ENCODE data around the gene SPATA13.

SPATA13 gene

GRCh38 chr13:24138911-24139310 lies 21.6 kb upstream of the SPATA13 start:
- in situ Hi-C loops (cut with HindIII; ENCODE audit: low sequenced_read_pairs), result no loop called here

GRCh38 chr13:24141333-24141910 lies 19.1 kb upstream of the SPATA13 start:
- in situ Hi-C loops (cut with HindIII; ENCODE audit: low sequenced_read_pairs), result loop anchor here (5.0 kb wide), 1 partner anchor 79 kb away; no protein-coding TSS in a partner anchor

GRCh38 chr13:24142453-24142852 lies 18.1 kb upstream of the SPATA13 start:
- in situ Hi-C loops (cut with HindIII; ENCODE audit: low sequenced_read_pairs), result loop anchor here (5.0 kb wide), 1 partner anchor 80 kb away; no protein-coding TSS in a partner anchor

GRCh38 chr13:24142886-24143285 lies 17.6 kb upstream of the SPATA13 start:
- in situ Hi-C loops (cut with HindIII; ENCODE audit: low sequenced_read_pairs), result loop anchor here (5.0 kb wide), 1 partner anchor 81 kb away; no protein-coding TSS in a partner anchor

- in situ Hi-C loops (cut with HindIII; ENCODE audit: low sequenced_read_pairs), result no loop called here
Observed at GRCh38 chr13:24145240-24145639, 15.3 kb upstream of the SPATA13 start.

GRCh38 chr13:24145674-24146073 lies 14.8 kb upstream of the SPATA13 start:
- in situ Hi-C loops (cut with HindIII; ENCODE audit: low sequenced_read_pairs), result no loop called here

GRCh38 chr13:24146961-24147569 lies 13.5 kb upstream of the SPATA13 start:
- in situ Hi-C loops (cut with HindIII; ENCODE audit: low sequenced_read_pairs), result no loop called here

GRCh38 chr13:24147570-24147963 lies 13.0 kb upstream of the SPATA13 start:
- in situ Hi-C loops (cut with HindIII; ENCODE audit: low sequenced_read_pairs), result no loop called here

- in situ Hi-C loops (cut with HindIII; ENCODE audit: low sequenced_read_pairs), result no loop called here
Observed at GRCh38 chr13:24148414-24149235, 11.9 kb upstream of the SPATA13 start.

- in situ Hi-C loops (cut with HindIII; ENCODE audit: low sequenced_read_pairs), result no loop called here
Observed at GRCh38 chr13:24149246-24150032, 11.1 kb upstream of the SPATA13 start.

GRCh38 chr13:24150572-24150971 lies 9.9 kb upstream of the SPATA13 start:
- in situ Hi-C loops (cut with HindIII; ENCODE audit: low sequenced_read_pairs), result no loop called here

GRCh38 chr13:24151864-24152263 lies 8.7 kb upstream of the SPATA13 start:
- in situ Hi-C loops (cut with HindIII; ENCODE audit: low sequenced_read_pairs), result no loop called here

GRCh38 chr13:24152292-24153214 lies 8.0 kb upstream of the SPATA13 start:
- in situ Hi-C loops (cut with HindIII; ENCODE audit: low sequenced_read_pairs), result no loop called here

- in situ Hi-C loops (cut with HindIII; ENCODE audit: low sequenced_read_pairs), result no loop called here
Observed at GRCh38 chr13:24153347-24153746, 7.2 kb upstream of the SPATA13 start.

GRCh38 chr13:24153979-24154701 lies 6.4 kb upstream of the SPATA13 start:
- in situ Hi-C loops (cut with HindIII; ENCODE audit: low sequenced_read_pairs), result no loop called here

- in situ Hi-C loops (cut with HindIII; ENCODE audit: low sequenced_read_pairs), result no loop called here
Observed at GRCh38 chr13:24159357-24159756, 1.2 kb upstream of the SPATA13 start.

- in situ Hi-C loops (cut with HindIII; ENCODE audit: low sequenced_read_pairs), result no loop called here
Observed at GRCh38 chr13:24161010-24161775, 673 bp downstream of the SPATA13 start.

GRCh38 chr13:24161980-24162525 lies 1.5 kb downstream of the SPATA13 start:
- in situ Hi-C loops (cut with HindIII; ENCODE audit: low sequenced_read_pairs), result no loop called here
